Ishikawa (cell line): ENCODE measurements around the gene PARD3B.

Experiments used
- CREB1 ChIP-seq: IDR thresholded peaks from 2 replicates; pipeline ENCODE4 v1.6.1; 2012; ENCODE audit warnings: low read depth
- EGR1 ChIP-seq: IDR thresholded peaks from 2 replicates; pipeline ENCODE4 v1.6.1; 2012
- EP300 ChIP-seq: IDR thresholded peaks from 2 replicates; pipeline ENCODE4 v1.6.1; 2012; ENCODE audit warnings: borderline replicate concordance
- FOXM1 ChIP-seq: IDR thresholded peaks from 2 replicates; pipeline ENCODE4 v1.6.1; 2012; ENCODE audit warnings: low read depth, borderline replicate concordance
- MAX ChIP-seq: IDR thresholded peaks from 2 replicates; pipeline ENCODE4 v1.6.1; 2012
- NFIC ChIP-seq: IDR thresholded peaks from 2 replicates; pipeline ENCODE4 v1.6.1; 2012
- REST ChIP-seq: IDR thresholded peaks from 2 replicates; pipeline ENCODE4 v1.6.1; 2012; ENCODE audit warnings: low read depth, mild to moderate bottlenecking
- TAF1 ChIP-seq: IDR thresholded peaks from 2 replicates; pipeline ENCODE4 v1.6.1; 2012; ENCODE audit warnings: low read depth, mild to moderate bottlenecking
- YY1 ChIP-seq: IDR thresholded peaks from 2 replicates; pipeline ENCODE4 v1.6.1; 2012; ENCODE audit warnings: low read depth
- ZBTB7A ChIP-seq: IDR thresholded peaks from 2 replicates; pipeline ENCODE4 v1.6.1; 2012; ENCODE audit warnings: low read depth

- TF ChIP-seq EP300 (no peak), FOXM1 (no peak), YY1 (no peak), TAF1 (no peak), CREB1 (no peak), MAX (no peak), EGR1 (no peak), REST (no peak), NFIC (no peak), ZBTB7A (no peak)
Measured at GRCh38 chr2:205375461-205376448, 830.5 kb downstream of the PARD3B start.
